ENCODE data around the gene BUD13. TPM values are rescaled to one million over a fixed set of nuclear protein-coding genes. Genes with fewer than 3 reads are reported as not detected.
A peak's percentile ranks its signal among the peaks of the same experiment; 100 is the strongest.
"Not testable (repeated sequence)": the region's sequence is repeated elsewhere in the genome, so short reads cannot be mapped to it uniquely, and the experiment has no call there.

BUD13 gene
- total RNA-seq, 1 donor from 2014 or later = 12.1 TPM

GRCh38 chr11:116771935-116772334 is 852 bp downstream of the BUD13 start:
- no peak for TF ChIP-seq CTCF (IDR thresholded peaks at IDR 0.05; ENCODE audit: insufficient read depth, low read length, poor library complexity, severe bottlenecking)
- Histone ChIP-seq H3K27me3 (ENCODE audit: control insufficient read depth, insufficient read depth, low read length) (no peaks in the 10 kb centered on the region), H3K4me3 (ENCODE audit: low read depth, low read length) (peak overlapping the region; percentile 90), H3K36me3 (ENCODE audit: control insufficient read depth, insufficient read depth, low read length) (no peaks in the 10 kb centered on the region)
- no peak for DNase-seq (ENCODE audit: low read depth)

GRCh38 chr11:116762132-116762531 is 10.7 kb downstream of the BUD13 start:
- Histone ChIP-seq H3K4me3 (ENCODE audit: low read depth, low read length) (no peak overlapping the region), H3K27me3 (ENCODE audit: control insufficient read depth, insufficient read depth, low read length) (no peaks in the 10 kb centered on the region), H3K36me3 (ENCODE audit: control insufficient read depth, insufficient read depth, low read length) (no peaks in the 10 kb centered on the region)
- no peak for TF ChIP-seq CTCF (IDR thresholded peaks at IDR 0.05; ENCODE audit: insufficient read depth, low read length, poor library complexity, severe bottlenecking)
- no peak for DNase-seq (ENCODE audit: low read depth)

GRCh38 chr11:116756044-116756443 is 16.7 kb downstream of the BUD13 start:
- not testable (repeated sequence) for DNase-seq (ENCODE audit: low read depth); H3K27me3 ChIP-seq (ENCODE audit: control insufficient read depth, insufficient read depth, low read length); H3K4me3 ChIP-seq (ENCODE audit: low read depth, low read length); H3K36me3 ChIP-seq (ENCODE audit: control insufficient read depth, insufficient read depth, low read length)

GRCh38 chr11:116750070-116750718 is 22.6 kb downstream of the BUD13 start:
- no peak for DNase-seq (ENCODE audit: low read depth)
- no peaks in the 10 kb centered on the region for H3K27me3 ChIP-seq (ENCODE audit: control insufficient read depth, insufficient read depth, low read length)
- no peaks in the 10 kb centered on the region for H3K36me3 ChIP-seq (ENCODE audit: control insufficient read depth, insufficient read depth, low read length)
- H3K4me3 ChIP-seq (ENCODE audit: low read depth, low read length) = no peak overlapping the region
- TF ChIP-seq CTCF (IDR thresholded peaks at IDR 0.05; ENCODE audit: insufficient read depth, low read length, poor library complexity, severe bottlenecking) = no peak

- no peak for DNase-seq (ENCODE audit: low read depth)
- Histone ChIP-seq H3K36me3 (ENCODE audit: control insufficient read depth, insufficient read depth, low read length) (no peaks in the 10 kb centered on the region), H3K27me3 (ENCODE audit: control insufficient read depth, insufficient read depth, low read length) (no peaks in the 10 kb centered on the region), H3K4me3 (ENCODE audit: low read depth, low read length) (no peak overlapping the region)
- no peak for TF ChIP-seq CTCF (IDR thresholded peaks at IDR 0.05; ENCODE audit: insufficient read depth, low read length, poor library complexity, severe bottlenecking)
Measured at GRCh38 chr11:116742104-116742503, 30.7 kb downstream of the BUD13 start.

GRCh38 chr11:116740741-116741140 is 32.0 kb downstream of the BUD13 start:
- Histone ChIP-seq H3K27me3 (ENCODE audit: control insufficient read depth, insufficient read depth, low read length) (no peaks in the 10 kb centered on the region), H3K4me3 (ENCODE audit: low read depth, low read length) (no peak overlapping the region)
- no peak for DNase-seq (ENCODE audit: low read depth)

More at GRCh38 chr11:116740741-116741140, 32.0 kb downstream of the BUD13 start:
- no peaks in the 10 kb centered on the region for H3K36me3 ChIP-seq (ENCODE audit: control insufficient read depth, insufficient read depth, low read length)
- no peak for TF ChIP-seq CTCF (IDR thresholded peaks at IDR 0.05; ENCODE audit: insufficient read depth, low read length, poor library complexity, severe bottlenecking)

Data from kidney epithelial cell (primary cell).